HCT116 (cell line): Measurements from ENCODE around the gene DMD. TPM values are rescaled to one million over a fixed set of nuclear protein-coding genes. Genes with fewer than 3 reads are reported as not detected.
"Not testable (repeated sequence)": the region's sequence is repeated elsewhere in the genome, so short reads cannot be mapped to it uniquely, and the experiment has no call there.

ENCODE experiments used
- ATAC-seq: fragments of 200-7000 bp; cut with Tn5 transposase; 2 replicates; pipeline ENCODE4 v1.9.1; 2020; ENCODE audit warnings: mild to moderate bottlenecking, moderate library complexity
- BruUV-seq: library from RNA; stranded (reverse); fragments of 400-500 nt; replicated peaks from 2 replicates; lab custom pipeline; 2021; lab: Mats Ljungman, UMichigan
- CTCF ChIA-PET: fragments of 300-600 bp; sonication (Branson Sonifier 250); formaldehyde crosslinking; loops from one replicate; lab custom pipeline; 2021; ENCODE audit warnings: antibody characterized with exemption; lab: Charles Lee
- POLR2A ChIA-PET: fragments of 300-600, 350-600 bp; sonication (Branson Sonifier 250); formaldehyde crosslinking; loops from one replicate; lab custom pipeline; 2021; ENCODE audit warnings: antibody characterized with exemption; lab: Charles Lee
- RAD21 ChIA-PET, 2 experiments: fragments of 300-600 bp; sonication (Branson Sonifier 250); formaldehyde crosslinking; loops; one replicate each; lab custom pipeline; 2023; ENCODE audit warnings: low total read pairs in 2 of 2; ENCODE audit not compliant: uncharacterized antibody in 2 of 2, unreplicated experiment in 2 of 2, low non-redundant PET in 1 of 2; lab: Charles Lee
- DNase-seq: peaks from one replicate; pipeline ENCODE4 v3.0.0-alpha.2; 2010; ENCODE audit warnings: low read depth, low spot score
- H2AFZ ChIP-seq: fragments of 200-600 bp; shearing (Covaris generic), sonication (generic); 2 replicates; pipeline ENCODE4 v1.6.1; 2017; ENCODE audit warnings: low read depth, mixed run types, mixed read lengths, antibody characterized with exemption, low read length; ENCODE audit not compliant: poor library complexity, severe bottlenecking
- H3K27ac ChIP-seq: 2 replicates; pipeline ENCODE4 v1.5.1; 2012; ENCODE audit warnings: low read depth, low read length
- H3K27me3 ChIP-seq: fragments of 200-600 bp; sonication (generic); 2 replicates; pipeline ENCODE4 v1.6.1; 2016; ENCODE audit warnings: mixed run types, low read length, mixed read lengths; ENCODE audit not compliant: insufficient read depth
- H3K36me3 ChIP-seq, 2 experiments: fragments of 200-500 bp in 1 of 2; fragments of 200-600 bp in 1 of 2; sonication (Bioruptor generic) in 1 of 2; sonication (generic) in 1 of 2; 2 replicates each; pipeline versions ENCODE4 v1.5.1 to v1.6.1; 2014 to 2016; ENCODE audit warnings: low read length in 2 of 2, inconsistent platforms in 1 of 2, mixed read lengths in 1 of 2, mixed run types in 1 of 2; ENCODE audit not compliant: insufficient read depth in 2 of 2, control insufficient read depth in 1 of 2
- H3K4me1 ChIP-seq, 2 experiments: fragments of 200-600 bp in 1 of 2; sonication (generic) in 1 of 2; 2 replicates each; pipeline versions ENCODE4 v1.5.1 to v1.6.1; 2012 to 2017; ENCODE audit warnings: low read length in 2 of 2, inconsistent platforms in 1 of 2, mild to moderate bottlenecking in 1 of 2, mixed read lengths in 1 of 2, mixed run types in 1 of 2, moderate library complexity in 1 of 2; ENCODE audit not compliant: insufficient read depth in 2 of 2, control insufficient read depth in 1 of 2
- H3K4me2 ChIP-seq: fragments of 200-600 bp; sonication (generic); 2 replicates; pipeline ENCODE4 v1.6.1; 2017; ENCODE audit warnings: mixed run types, low read length, mixed read lengths
- H3K4me3 ChIP-seq, 2 experiments: fragments of 200-600 bp in 1 of 2; sonication (generic) in 1 of 2; replicated peaks in 1 of 2; 2 replicates each; pipeline ENCODE4 v1.5.1; 2011 to 2016; ENCODE audit warnings: low read length in 2 of 2, control low read depth in 1 of 2, low read depth in 1 of 2, mild to moderate bottlenecking in 1 of 2, mixed read lengths in 1 of 2, mixed run types in 1 of 2
- H3K79me2 ChIP-seq: fragments of 200-600 bp; sonication (generic); 2 replicates; pipeline ENCODE4 v1.6.1; 2017; ENCODE audit warnings: mild to moderate bottlenecking, mixed run types, low read length, moderate library complexity, mixed read lengths; ENCODE audit not compliant: insufficient read depth
- H3K9ac ChIP-seq: fragments of 200-600 bp; sonication (generic); 2 replicates; pipeline ENCODE4 v1.6.1; 2016; ENCODE audit warnings: low read length, mixed read lengths
- H3K9me2 ChIP-seq: fragments of 200-600 bp; sonication (generic), shearing (Covaris generic); 2 replicates; pipeline ENCODE4 v1.6.1; 2017; ENCODE audit warnings: mixed run types, mild to moderate bottlenecking, moderate library complexity; ENCODE audit not compliant: insufficient read depth
- H3K9me3 ChIP-seq, 2 experiments: fragments of 200-500 bp in 1 of 2; fragments of 200-600 bp in 1 of 2; sonication (Bioruptor generic) in 1 of 2; sonication (generic) in 1 of 2; 2 replicates each; pipeline ENCODE4 v1.6.1; 2014 to 2017; ENCODE audit warnings: low read length in 2 of 2, mixed read lengths in 2 of 2, inconsistent platforms in 1 of 2, low read depth in 1 of 2, mild to moderate bottlenecking in 1 of 2, mixed run types in 1 of 2, moderate library complexity in 1 of 2; ENCODE audit not compliant: control insufficient read depth in 1 of 2, insufficient read depth in 1 of 2
- H4K20me1 ChIP-seq: fragments of 200-600 bp; sonication (generic), shearing (Covaris generic); 2 replicates; pipeline ENCODE4 v1.6.1; 2017; ENCODE audit warnings: mixed run types, mild to moderate bottlenecking, moderate library complexity; ENCODE audit not compliant: insufficient read depth
- ATF3 ChIP-seq: IDR thresholded peaks from 2 replicates; pipeline ENCODE4 v1.6.1; 2012
- CBX3 ChIP-seq: IDR thresholded peaks from 2 replicates; pipeline ENCODE4 v1.6.1; 2012; ENCODE audit warnings: low read depth
- CTCF ChIP-seq, 3 experiments: fragments of 200-600 bp in 1 of 3; sonication (generic) in 1 of 3; IDR thresholded peaks in 2 of 3; conservative IDR thresholded peaks in 1 of 3; 2 replicates each; pipeline ENCODE4 v1.5.1; 2012 to 2017; ENCODE audit warnings: low read depth in 2 of 3, low read length in 2 of 3, antibody characterized with exemption in 1 of 3, borderline replicate concordance in 1 of 3, control low read depth in 1 of 3, mild to moderate bottlenecking in 1 of 3, mixed read lengths in 1 of 3, mixed run types in 1 of 3, moderate library complexity in 1 of 3; ENCODE audit not compliant: insufficient read depth in 1 of 3
- EGR1 ChIP-seq: IDR thresholded peaks from 2 replicates; pipeline ENCODE4 v1.6.1; 2012; ENCODE audit warnings: low read depth
- ELF1 ChIP-seq: IDR thresholded peaks from 2 replicates; pipeline ENCODE4 v1.6.1; 2012; ENCODE audit warnings: low read depth, borderline replicate concordance
- EZH2phosphoT487 ChIP-seq: fragments of 200-600 bp; IDR thresholded peaks from 2 replicates; pipeline ENCODE4 v1.6.1; 2018; ENCODE audit warnings: antibody characterized with exemption, borderline replicate concordance
- FOSL1 ChIP-seq: IDR thresholded peaks from 2 replicates; pipeline ENCODE4 v1.6.1; 2012; ENCODE audit warnings: low read depth
- POLR2AphosphoS5 ChIP-seq: IDR thresholded peaks from 2 replicates; pipeline ENCODE4 v1.6.1; 2011; ENCODE audit warnings: mild to moderate bottlenecking, low read depth, low read length, moderate library complexity
- RAD21 ChIP-seq: IDR thresholded peaks from 2 replicates; pipeline ENCODE4 v1.6.1; 2012; ENCODE audit warnings: low read depth, mild to moderate bottlenecking
- REST ChIP-seq: IDR thresholded peaks from 2 replicates; pipeline ENCODE4 v1.6.1; 2012; ENCODE audit warnings: low read depth
- SIN3A ChIP-seq: IDR thresholded peaks from 2 replicates; pipeline ENCODE4 v1.6.1; 2012; ENCODE audit warnings: low read depth
- SP1 ChIP-seq: IDR thresholded peaks from 2 replicates; pipeline ENCODE4 v1.6.1; 2012; ENCODE audit warnings: low read depth
- SRF ChIP-seq: IDR thresholded peaks from 2 replicates; pipeline ENCODE4 v1.6.1; 2012; ENCODE audit warnings: low read depth
- YY1 ChIP-seq: IDR thresholded peaks from 2 replicates; pipeline ENCODE4 v1.6.1; 2011; ENCODE audit warnings: low read length, low read depth, moderate library complexity, mild to moderate bottlenecking; ENCODE audit not compliant: insufficient replicate concordance; ENCODE audit errors: extremely low read depth
- ZBTB33 ChIP-seq: IDR thresholded peaks from 2 replicates; pipeline ENCODE4 v1.6.1; 2011; ENCODE audit warnings: mild to moderate bottlenecking, low read length, moderate library complexity; ENCODE audit not compliant: insufficient replicate concordance; ENCODE audit errors: extremely low read depth
- intact Hi-C: fragments of 100-400 bp; cut with micrococcal nuclease; formaldehyde crosslinking; loops from 2 replicates; pipeline ENCODE4 v1.10.0; 2022
- total RNA-seq: library from RNA; stranded (reverse); gene quantifications from one replicate; pipeline ENCODE4 v1.2.1, GENCODE V29; 2021; ENCODE audit not compliant: unreplicated experiment

The DMD gene
- total RNA-seq, 1 experiment from 2014 or later: 0.05 TPM

GRCh38 chrX:31383991-31384390 is 1827.4 kb downstream of the DMD start:
- no peak for TF ChIP-seq EZH2phosphoT487
- TF ChIP-seq FOSL1: no peak
- no peak for TF ChIP-seq EGR1
- no peak for TF ChIP-seq ATF3
- no peak for TF ChIP-seq POLR2AphosphoS5
- no peak for TF ChIP-seq SIN3A
- no peak for TF ChIP-seq ELF1
- no peak for TF ChIP-seq RAD21
- no peak for TF ChIP-seq REST
- no peak for TF ChIP-seq SRF
- no peak for TF ChIP-seq ZBTB33
- no peak for TF ChIP-seq SP1
- no peak for TF ChIP-seq CBX3
- no peak for TF ChIP-seq CTCF (IDR thresholded peaks at IDR 0.05 in 2 of 3, conservative IDR thresholded peaks at IDR 0.05 in 1 of 3; ENCODE audit: borderline replicate concordance in 1 of 3, insufficient read depth in 1 of 3, low read depth in 2 of 3, low read length in 2 of 3)
- TF ChIP-seq YY1: no peak
- ChIA-PET CTCF (no interaction called here), POLR2A (no interaction called here), RAD21 (no interaction called here)
- no peaks in the 10 kb centered on the region for H3K27me3 ChIP-seq
- no peak overlapping the region for H3K9ac ChIP-seq
- no peak for DNase-seq
- intact Hi-C loops: no loop called here
- H3K4me3 ChIP-seq: no peak overlapping the region
- H4K20me1 ChIP-seq: no peaks in the 10 kb centered on the region
- H3K9me2 ChIP-seq: no peaks in the 10 kb centered on the region
- H3K79me2 ChIP-seq: no peaks in the 10 kb centered on the region
- H3K4me2 ChIP-seq: no peak overlapping the region
- no TSS peak for BruUV-seq
- no peaks in the 10 kb centered on the region for H3K9me3 ChIP-seq
- no peak for ATAC-seq
- H3K4me1 ChIP-seq: no peaks in the 10 kb centered on the region
- H2AFZ ChIP-seq: no peak overlapping the region
- no peak overlapping the region for H3K27ac ChIP-seq
- no peaks in the 10 kb centered on the region for H3K36me3 ChIP-seq

DNA sequence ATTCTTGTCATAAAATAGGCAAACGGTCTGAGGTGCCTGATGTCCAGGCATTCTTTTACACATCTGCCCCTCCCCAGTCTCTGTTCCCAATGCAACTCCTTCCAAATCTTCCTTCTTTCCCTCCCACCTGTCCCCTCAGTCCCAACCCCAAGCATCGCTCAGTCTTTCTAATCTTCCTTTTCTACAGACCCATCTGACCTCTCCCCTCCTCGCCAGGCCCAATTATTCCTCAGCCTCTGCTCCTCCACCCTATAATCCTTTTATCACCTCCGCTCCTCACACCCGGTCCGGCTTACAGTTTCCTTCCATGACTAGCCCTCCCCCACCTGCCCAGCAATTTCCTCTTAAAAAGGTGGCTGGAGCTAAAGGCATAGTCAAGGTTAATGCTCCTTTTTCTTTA is 1832.4 kb downstream of the DMD start:
- H3K4me2 ChIP-seq, H3K9ac ChIP-seq, RAD21 ChIA-PET, H3K27ac ChIP-seq, H3K4me1 ChIP-seq, CTCF ChIA-PET, ATAC-seq, H2AFZ ChIP-seq, H3K9me3 ChIP-seq, H3K79me2 ChIP-seq, POLR2A ChIA-PET, H3K4me3 ChIP-seq, H3K27me3 ChIP-seq, intact Hi-C loops, H3K9me2 ChIP-seq, DNase-seq, BruUV-seq, H4K20me1 ChIP-seq, H3K36me3 ChIP-seq: not testable (repeated sequence)
